Gastroesophageal sphincter (tissue), 3 donors: ENCODE measurements around the gene ZMYND10.

Experiments used
- CTCF ChIP-seq, 4 experiments: fragments of 200-600 bp in 2 of 4; fragments of 450-650 bp in 2 of 4; sonication (generic) in 1 of 4; IDR thresholded peaks; one replicate each; pipeline ENCODE4 v1.5.1; 2017 to 2019; ENCODE audit warnings: antibody characterized with exemption in 4 of 4, mild to moderate bottlenecking in 2 of 4, moderate library complexity in 2 of 4
- POLR2A ChIP-seq, 2 donors: fragments of 450-650 bp; IDR thresholded peaks; one replicate each; pipeline ENCODE4 v1.6.1; 2017; ENCODE audit warnings: antibody characterized with exemption in 2 of 2, mild to moderate bottlenecking in 2 of 2, moderate library complexity in 1 of 2

GRCh38 chr3:50359760-50360110 lies 14.2 kb upstream of the ZMYND10 start:
- TF ChIP-seq CTCF (IDR thresholded peaks at IDR 0.05) = no peak
- TF ChIP-seq POLR2A (IDR thresholded peaks at IDR 0.05) = no peak
